DMS53 treated with DMSO at 0.1 percent for 48 hours (cell line): ENCODE measurements around the gene ADPGK.
A peak's percentile ranks its signal among the peaks of the same experiment; 100 is the strongest.
"Not testable (repeated sequence)": the region's sequence is repeated elsewhere in the genome, so short reads cannot be mapped to it uniquely, and the experiment has no call there.

ENCODE experiments used
- DNase-seq: peaks from one replicate; lab custom pipeline; 2025; ENCODE audit not compliant: unreplicated experiment; lab: John Stamatoyannopoulos, UW

ADPGK gene

GRCh38 chr15:72783640-72784455, at the start of gene ADPGK:
TSS of gene ADPGK (minus strand) at chr15:72783758. CDS start at chr15:72783691, 67 bp downstream.
- DNase-seq, result peak; percentile 65

DNA sequence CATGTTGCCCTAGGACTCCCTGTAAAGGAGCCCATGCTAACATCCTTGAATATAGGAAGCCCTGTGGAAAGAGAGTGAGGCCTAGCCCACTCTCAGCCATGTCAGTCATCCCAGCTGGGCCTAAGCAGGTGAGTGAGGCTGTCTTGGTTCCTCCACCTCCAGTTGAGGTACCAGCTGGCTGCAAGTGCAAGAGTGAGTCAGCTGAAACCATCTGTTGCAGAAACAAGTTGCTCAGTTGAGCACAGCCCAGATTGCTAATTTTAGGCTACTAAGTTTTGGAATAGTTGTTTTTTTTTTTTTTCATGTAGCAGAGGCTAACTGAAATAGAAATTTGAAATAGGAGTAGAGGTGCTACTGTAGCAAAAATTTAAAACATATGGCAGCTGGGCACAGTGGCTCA, 43.7 kb upstream of the ADPGK start:
- no peak for DNase-seq

- DNase-seq, result no peak
Measured at GRCh38 chr15:72826611-72827010, 43.1 kb upstream of the ADPGK start.

DNA sequence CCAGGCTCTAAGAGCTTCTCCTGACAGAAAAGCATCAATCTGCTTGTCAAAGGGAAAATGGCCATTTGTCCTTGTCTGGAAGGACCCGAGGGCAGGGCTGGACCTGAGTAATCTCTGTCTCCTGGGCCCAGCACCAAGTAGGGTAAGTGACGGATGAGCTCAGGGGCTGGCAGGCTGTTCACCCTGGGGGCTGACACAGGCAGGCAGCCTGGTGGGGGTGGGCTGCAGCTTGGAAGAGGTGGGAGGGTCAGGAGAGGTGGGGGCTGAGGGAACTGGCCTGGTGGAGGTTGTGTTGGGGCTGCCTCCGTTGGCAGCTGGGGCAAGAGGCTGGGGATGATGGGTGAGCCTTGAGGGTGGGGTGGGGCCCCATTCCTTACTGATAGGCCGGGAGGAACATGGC, 42.3 kb upstream of the ADPGK start:
- no peak for DNase-seq

- no peak for DNase-seq
Measured at GRCh38 chr15:72824781-72825180, 41.2 kb upstream of the ADPGK start.

DNA sequence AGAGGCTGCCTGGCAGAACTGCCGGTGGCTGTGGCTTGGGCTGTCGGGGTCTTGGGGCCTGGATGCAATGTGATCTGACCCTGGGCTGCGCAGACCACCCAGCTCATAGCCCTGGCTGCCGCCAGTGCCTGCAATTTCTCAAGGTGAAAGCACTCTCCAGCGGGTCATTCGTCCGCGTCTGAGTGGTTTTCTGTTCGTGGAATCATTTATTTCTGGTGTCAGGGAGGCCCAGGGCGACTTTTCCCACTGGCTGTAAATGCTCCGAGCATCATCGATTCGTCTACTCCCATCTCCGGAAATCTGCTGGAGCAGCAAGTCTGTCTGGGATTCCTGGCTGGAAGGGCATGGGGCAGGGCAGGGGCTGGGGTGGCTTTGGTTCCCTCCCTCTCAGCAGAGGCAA, 40.6 kb upstream of the ADPGK start:
- DNase-seq, result no peak

GRCh38 chr15:72820278-72820677, 36.7 kb upstream of the ADPGK start:
- DNase-seq, result no peak

DNA sequence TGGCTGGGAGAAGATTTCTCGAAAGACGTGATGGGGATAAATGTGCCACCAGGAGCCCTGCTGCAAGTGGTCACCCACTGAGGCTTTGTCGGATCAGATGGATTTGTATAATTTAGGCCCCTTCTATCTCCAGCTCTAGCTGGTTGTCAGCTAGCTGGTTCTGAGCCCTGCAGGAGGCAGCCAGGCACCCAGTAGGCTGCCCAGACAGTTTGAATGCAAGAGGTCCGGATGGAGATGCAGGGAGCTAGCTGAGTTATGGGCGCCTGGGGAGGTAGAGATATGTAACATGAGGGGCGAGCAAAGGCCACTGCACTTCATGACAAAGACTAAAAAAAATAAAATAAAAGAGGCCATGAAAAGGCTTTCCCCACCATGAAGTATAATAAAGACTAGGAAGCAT, 35.1 kb upstream of the ADPGK start:
- no peak for DNase-seq

DNA sequence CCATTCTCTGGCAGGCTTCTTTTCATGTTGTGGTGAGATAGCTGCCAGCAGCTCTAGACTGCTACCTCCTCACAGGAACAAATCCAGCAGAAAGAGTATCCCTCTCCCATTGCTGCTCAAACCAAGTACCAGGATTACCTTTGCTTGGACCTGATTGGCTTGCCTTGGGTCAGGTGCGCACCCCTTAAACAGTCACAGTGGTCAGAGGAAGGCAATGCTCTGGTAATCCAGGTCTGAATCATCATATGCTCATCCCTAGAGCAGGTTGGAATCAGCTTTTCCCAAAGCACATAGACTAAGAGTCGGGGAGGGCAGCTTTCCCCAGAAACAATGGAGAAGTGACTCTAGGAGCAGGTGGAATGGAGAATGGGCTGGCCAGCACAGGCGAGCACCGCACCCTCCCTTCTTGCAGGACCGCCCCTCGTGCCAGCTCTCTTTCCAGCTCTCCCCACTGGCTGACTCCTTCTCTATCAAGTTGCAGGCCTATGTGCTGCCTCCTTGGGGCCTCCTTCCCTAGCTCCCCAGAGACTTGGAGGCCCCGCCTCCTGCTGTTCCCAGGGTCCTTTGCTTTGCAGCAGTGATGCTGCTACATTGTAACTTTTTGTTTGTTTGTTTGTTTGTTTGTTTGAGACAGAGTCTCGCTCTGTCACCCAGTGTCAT, 29.9 kb upstream of the ADPGK start:
- DNase-seq, result no peak

GRCh38 chr15:72809329-72809728, 25.8 kb upstream of the ADPGK start:
- DNase-seq, result no peak

- not testable (repeated sequence) for DNase-seq
Measured at GRCh38 chr15:72807346-72807745, 23.8 kb upstream of the ADPGK start.

DNA sequence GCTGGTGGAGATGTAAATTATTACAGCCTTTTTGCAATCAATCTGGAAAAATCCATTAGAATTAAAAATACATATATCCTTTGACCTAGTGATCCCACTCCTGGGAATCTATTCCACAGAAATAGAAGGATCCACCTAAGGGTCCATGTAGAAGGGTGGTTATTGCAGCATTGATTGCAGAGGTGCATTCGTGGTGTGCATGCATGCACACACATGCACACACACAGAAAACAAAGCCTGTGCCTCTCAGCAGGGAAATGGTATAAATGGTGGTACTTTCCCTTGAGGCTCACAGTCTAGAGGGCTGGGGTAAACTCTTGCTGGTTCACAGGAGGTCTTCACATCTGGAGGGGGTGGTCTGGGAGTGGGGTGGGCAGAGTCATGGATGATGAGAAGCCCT, 19.4 kb upstream of the ADPGK start:
- no peak for DNase-seq

DNA sequence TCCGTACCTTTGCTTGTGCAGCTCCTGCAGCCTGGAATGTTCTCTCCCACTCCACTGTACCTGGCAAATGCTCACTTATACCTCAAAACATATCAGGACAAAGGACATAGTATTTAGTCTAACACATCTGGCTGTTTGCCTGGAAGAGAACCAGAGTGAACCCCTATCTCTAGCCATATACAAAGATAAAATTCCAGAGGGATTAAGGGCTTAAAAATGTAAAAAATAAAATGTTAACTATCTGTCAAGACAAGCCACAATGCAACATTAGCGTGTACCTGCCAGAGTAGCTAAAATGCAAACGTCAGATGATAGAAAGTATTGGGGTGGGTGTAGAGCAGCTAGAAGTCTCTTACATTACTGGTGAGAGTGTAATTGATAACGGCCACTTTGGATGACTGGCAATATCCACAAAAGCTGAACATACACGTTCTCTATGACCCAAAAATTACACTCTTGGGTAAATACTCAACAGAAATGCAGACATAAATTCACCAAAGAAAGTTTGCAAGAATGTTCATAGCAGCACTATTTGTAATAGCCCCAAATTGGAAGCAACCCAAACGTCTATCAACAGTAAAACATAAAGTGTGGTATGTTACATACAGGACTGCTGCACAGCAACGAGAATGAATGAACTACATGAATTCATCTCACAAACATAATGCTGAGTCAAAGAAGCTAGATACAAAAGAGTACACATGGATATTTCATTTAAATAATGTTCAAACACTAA, 18.2 kb upstream of the ADPGK start:
- DNase-seq, result no peak

DNA sequence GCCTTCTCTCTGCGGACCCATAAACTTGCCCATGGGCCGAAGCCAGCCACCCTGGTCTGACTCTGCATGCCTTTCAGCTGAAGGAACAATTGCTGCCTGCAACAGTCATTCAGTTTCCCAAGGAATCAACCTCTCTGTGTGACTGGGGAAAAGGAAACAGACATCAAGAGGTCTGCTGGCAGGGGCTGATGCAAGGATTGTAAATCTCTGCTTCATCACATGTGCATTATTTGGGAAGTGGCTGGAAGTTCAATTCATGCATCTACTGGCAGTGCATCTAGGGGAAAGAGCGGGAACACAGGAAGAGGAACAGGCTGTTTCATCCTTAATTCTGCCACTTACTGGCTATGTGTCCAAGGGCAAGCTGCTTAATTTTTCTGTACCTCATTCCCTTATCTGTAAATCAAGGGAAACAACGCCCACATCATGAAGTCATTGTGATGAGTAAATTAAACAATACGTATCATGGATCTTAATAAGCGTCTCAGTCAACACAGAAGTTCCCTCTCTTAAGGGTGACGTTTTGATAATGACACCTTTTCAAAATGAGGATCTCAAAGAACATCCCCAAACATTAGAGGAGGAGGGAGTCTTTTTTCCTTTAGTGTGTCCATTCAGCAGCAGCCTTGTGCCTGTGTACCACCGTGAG, 17.4 kb upstream of the ADPGK start:
- no peak for DNase-seq

- DNase-seq, result no peak
Measured at GRCh38 chr15:72797834-72798233, 14.3 kb upstream of the ADPGK start.

DNA sequence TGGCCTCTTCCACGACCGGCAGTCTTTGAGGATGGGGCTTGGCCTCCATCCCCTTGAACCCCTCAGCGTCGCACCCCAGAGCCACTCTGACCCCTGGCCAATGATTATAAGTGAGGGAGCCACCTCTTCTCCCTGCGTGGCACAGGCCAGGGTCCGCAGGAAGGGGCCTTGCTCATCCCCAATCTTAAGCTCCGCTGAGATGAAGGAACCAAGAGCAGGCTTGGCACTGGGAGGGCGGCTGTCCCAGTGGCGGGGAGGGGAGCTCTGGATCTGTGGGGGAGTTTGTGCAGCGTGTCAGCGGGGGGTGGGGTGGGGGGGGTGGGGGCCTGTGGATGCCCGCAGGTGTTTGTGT, 13.8 kb upstream of the ADPGK start:
- DNase-seq, result no peak

- DNase-seq, result peak; percentile 41
Measured at GRCh38 chr15:72796515-72797337, 13.2 kb upstream of the ADPGK start.

GRCh38 chr15:72796210-72796514, 12.6 kb upstream of the ADPGK start:
- no peak for DNase-seq

DNA sequence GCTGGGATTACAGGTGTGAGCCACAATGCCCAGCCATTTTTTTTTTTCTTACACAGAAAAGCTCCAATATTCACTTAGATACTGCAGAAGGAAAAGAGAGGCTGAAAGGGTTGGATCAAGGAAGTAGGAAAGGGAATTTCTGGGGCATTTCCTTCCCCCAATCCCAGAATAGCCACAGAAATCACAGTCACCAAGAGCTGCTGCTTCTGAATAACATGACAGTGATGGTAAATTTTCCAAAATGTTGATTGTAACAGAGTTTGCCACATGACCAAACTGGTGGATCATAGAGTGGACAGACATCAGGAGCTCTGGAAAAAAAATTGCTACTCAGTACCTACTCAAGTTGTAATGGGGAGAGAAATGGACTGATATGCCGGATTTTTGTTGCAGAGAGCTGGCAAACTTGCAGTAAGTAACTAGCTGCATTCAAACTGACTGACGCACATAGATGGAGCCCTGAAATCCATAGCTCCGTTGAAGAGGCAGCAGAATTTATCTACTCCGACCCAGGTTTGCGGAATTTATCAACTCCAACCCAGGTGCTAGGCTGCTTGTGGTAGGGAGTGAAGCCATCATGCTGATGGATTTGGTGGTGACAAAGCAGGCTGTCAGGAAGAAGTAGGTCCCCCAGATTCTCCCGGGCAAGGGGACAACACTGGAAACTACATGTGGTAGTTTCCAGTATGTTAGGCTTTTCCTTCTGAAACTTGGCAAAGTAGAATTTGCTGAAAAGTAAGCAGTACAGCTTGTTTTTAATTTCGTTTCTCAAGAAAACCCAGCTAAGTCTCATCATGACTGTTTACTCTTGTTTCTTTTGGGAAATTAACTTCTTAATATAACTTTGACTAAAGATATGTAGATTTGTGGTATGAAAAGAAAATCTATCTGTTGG, 10.5 kb upstream of the ADPGK start:
- no peak for DNase-seq

- DNase-seq, result no peak
Measured at GRCh38 chr15:72792431-72792830, 8.9 kb upstream of the ADPGK start.
